Neutrophil (primary cell): Measurements from ENCODE around the gene KAT7.

Source experiments
- H3K27ac ChIP-seq: fragments of 200-600 bp; sonication (generic); 2 replicates; pipeline ENCODE4 v1.5.1; 2016; ENCODE audit warnings: mild to moderate bottlenecking, moderate library complexity
- H3K27me3 ChIP-seq: fragments of 200-600 bp; sonication (generic); 2 replicates; pipeline ENCODE4 v1.6.0; 2016; ENCODE audit warnings: mild to moderate bottlenecking
- H3K36me3 ChIP-seq: fragments of 200-600 bp; sonication (generic); 2 replicates; pipeline ENCODE4 v1.5.1; 2017
- H3K4me1 ChIP-seq, 2 experiments: fragments of 200-600 bp in 1 of 2; sonication (generic) in 1 of 2; 1 replicate in 1 of 2; 2 replicates in 1 of 2; pipeline versions ENCODE4 v1.5.1 to v1.6.1; 2013 to 2016; ENCODE audit warnings: low read depth in 1 of 2, low read length in 1 of 2, mild to moderate bottlenecking in 1 of 2, moderate library complexity in 1 of 2; ENCODE audit not compliant: control insufficient read depth in 1 of 2, insufficient read depth in 1 of 2
- H3K4me3 ChIP-seq, 2 experiments: fragments of 200-600 bp in 1 of 2; sonication (generic) in 1 of 2; 1 replicate in 1 of 2; 2 replicates in 1 of 2; pipeline ENCODE4 v1.5.1; 2013 to 2016; ENCODE audit warnings: low read depth in 1 of 2, low read length in 1 of 2, mild to moderate bottlenecking in 1 of 2, moderate library complexity in 1 of 2
- H3K9me3 ChIP-seq: fragments of 200-600 bp; sonication (generic); 2 replicates; pipeline ENCODE4 v1.5.1; 2016
- CTCF ChIP-seq: fragments of 200-600 bp; sonication (generic); IDR thresholded peaks from 2 replicates; pipeline ENCODE4 v1.5.1; 2016; ENCODE audit warnings: antibody characterized with exemption

Gene KAT7

GRCh38 chr17:49814781-49815529 is 26.5 kb downstream of the KAT7 start:
- no peaks in the 10 kb centered on the region for H3K4me1 ChIP-seq
- no peak for TF ChIP-seq CTCF
- no peaks in the 10 kb centered on the region for H3K27me3 ChIP-seq
- peaks cover 98% of the 10 kb centered on the region for H3K36me3 ChIP-seq
- no peak overlapping the region for H3K27ac ChIP-seq
- H3K4me3 ChIP-seq = no peak overlapping the region
- no peaks in the 10 kb centered on the region for H3K9me3 ChIP-seq

- H3K36me3 ChIP-seq = peaks cover 92% of the 10 kb centered on the region
- no peak for TF ChIP-seq CTCF
- no peaks in the 10 kb centered on the region for H3K27me3 ChIP-seq
- H3K4me3 ChIP-seq = no peak overlapping the region
- H3K4me1 ChIP-seq = no peaks in the 10 kb centered on the region
- H3K9me3 ChIP-seq = no peaks in the 10 kb centered on the region
- no peak overlapping the region for H3K27ac ChIP-seq
Measured at GRCh38 chr17:49815761-49816281, 27.3 kb downstream of the KAT7 start.

GRCh38 chr17:49817993-49818392 is 29.5 kb downstream of the KAT7 start:
- Histone ChIP-seq H3K36me3 (peaks cover 93% of the 10 kb centered on the region), H3K4me1 (no peaks in the 10 kb centered on the region), H3K27ac (no peak overlapping the region)

GRCh38 chr17:49819138-49819537 is 30.7 kb downstream of the KAT7 start:
- H3K4me1 ChIP-seq = no peaks in the 10 kb centered on the region
- no peaks in the 10 kb centered on the region for H3K9me3 ChIP-seq
- TF ChIP-seq CTCF = no peak
- H3K27me3 ChIP-seq = no peaks in the 10 kb centered on the region
- H3K27ac ChIP-seq = no peak overlapping the region
- no peak overlapping the region for H3K4me3 ChIP-seq
- peaks cover 93% of the 10 kb centered on the region for H3K36me3 ChIP-seq

More at GRCh38 chr17:49817993-49818392, 29.5 kb downstream of the KAT7 start:
- no peaks in the 10 kb centered on the region for H3K27me3 ChIP-seq
- H3K4me3 ChIP-seq = no peak overlapping the region
- H3K9me3 ChIP-seq = no peaks in the 10 kb centered on the region
- no peak for TF ChIP-seq CTCF

GRCh38 chr17:49819651-49820050 is 31.2 kb downstream of the KAT7 start:
- H3K27me3 ChIP-seq = no peaks in the 10 kb centered on the region
- H3K9me3 ChIP-seq = no peaks in the 10 kb centered on the region
- no peaks in the 10 kb centered on the region for H3K4me1 ChIP-seq
- H3K4me3 ChIP-seq = no peak overlapping the region
- no peak overlapping the region for H3K27ac ChIP-seq
- H3K36me3 ChIP-seq = peaks cover 93% of the 10 kb centered on the region
- no peak for TF ChIP-seq CTCF
